Measurements from ENCODE around the gene HTR4. TPM values are rescaled to one million over a fixed set of nuclear protein-coding genes. Genes with fewer than 3 reads are reported as not detected.

Gene HTR4
- total and polyA plus RNA-seq, 2 donors (not counting 3 experiments of a cell fraction or from before 2014, with no cell fraction given) = not detected

DNA sequence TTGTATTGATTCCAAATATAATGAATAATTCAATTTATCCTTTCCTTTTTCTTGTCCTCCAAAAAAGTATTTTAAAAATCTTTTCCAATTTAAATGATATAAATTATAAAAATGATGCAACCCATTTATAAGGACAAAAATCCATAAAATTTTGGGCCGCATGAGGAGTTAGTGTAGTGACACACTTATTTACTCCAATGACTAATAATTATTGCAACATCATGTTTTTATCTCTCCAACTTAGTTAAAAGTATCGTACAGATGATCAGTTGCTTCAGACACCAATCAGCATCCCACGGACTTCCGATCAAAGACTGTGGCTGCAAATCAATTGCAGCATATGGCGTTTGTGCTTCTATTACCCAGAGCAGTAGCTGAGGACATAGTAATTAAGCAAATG is 58.6 kb downstream of the HTR4 start:
- Histone ChIP-seq H3K9me3 (replicated peaks; ENCODE audit: control insufficient read depth, insufficient read depth, low read length) (no peaks in the 10 kb centered on the region), H3K36me3 (ENCODE audit: control insufficient read depth in 2 of 2, extremely low read depth in 1 of 2, insufficient read depth in 2 of 2, low read length in 2 of 2) (no peaks in the 10 kb centered on the region), H3K27ac (ENCODE audit: insufficient read depth, low read depth, low read length) (no peak overlapping the region), H4K20me1 (replicated peaks; ENCODE audit: control insufficient read depth, extremely low read depth, insufficient read depth, low read length) (no peaks in the 10 kb centered on the region), H3K9ac (replicated peaks; ENCODE audit: extremely low read depth, insufficient read depth, low read length) (no peak overlapping the region), H3K27me3 (ENCODE audit: control insufficient read depth in 2 of 2, insufficient read depth in 2 of 2, low read length in 2 of 2) (no peaks in the 10 kb centered on the region), H3K4me1 (ENCODE audit: control insufficient read depth, extremely low read depth, insufficient read depth, low read length) (no peaks in the 10 kb centered on the region), H3K4me2 (ENCODE audit: insufficient read depth, low read length) (no peak overlapping the region), H3K4me3 (replicated peaks in 1 of 3; ENCODE audit: insufficient read depth in 1 of 3, low read depth in 1 of 3, low read length in 3 of 3) (no peak overlapping the region), H2AFZ (ENCODE audit: low read depth, low read length) (no peak overlapping the region), H3K9me1 (replicated peaks; ENCODE audit: control insufficient read depth, extremely low read depth, insufficient read depth, low read length) (no peaks in the 10 kb centered on the region), H3K79me2 (ENCODE audit: control insufficient read depth, insufficient read depth, low read length) (no peaks in the 10 kb centered on the region)
- TF ChIP-seq MYC (IDR thresholded peaks at IDR 0.05; ENCODE audit: low read depth, low read length) = no peak
- no peak for TF ChIP-seq FOS (IDR thresholded peaks at IDR 0.05; ENCODE audit: borderline replicate concordance, insufficient read depth, low read length)
- TF ChIP-seq, protein P1, sequence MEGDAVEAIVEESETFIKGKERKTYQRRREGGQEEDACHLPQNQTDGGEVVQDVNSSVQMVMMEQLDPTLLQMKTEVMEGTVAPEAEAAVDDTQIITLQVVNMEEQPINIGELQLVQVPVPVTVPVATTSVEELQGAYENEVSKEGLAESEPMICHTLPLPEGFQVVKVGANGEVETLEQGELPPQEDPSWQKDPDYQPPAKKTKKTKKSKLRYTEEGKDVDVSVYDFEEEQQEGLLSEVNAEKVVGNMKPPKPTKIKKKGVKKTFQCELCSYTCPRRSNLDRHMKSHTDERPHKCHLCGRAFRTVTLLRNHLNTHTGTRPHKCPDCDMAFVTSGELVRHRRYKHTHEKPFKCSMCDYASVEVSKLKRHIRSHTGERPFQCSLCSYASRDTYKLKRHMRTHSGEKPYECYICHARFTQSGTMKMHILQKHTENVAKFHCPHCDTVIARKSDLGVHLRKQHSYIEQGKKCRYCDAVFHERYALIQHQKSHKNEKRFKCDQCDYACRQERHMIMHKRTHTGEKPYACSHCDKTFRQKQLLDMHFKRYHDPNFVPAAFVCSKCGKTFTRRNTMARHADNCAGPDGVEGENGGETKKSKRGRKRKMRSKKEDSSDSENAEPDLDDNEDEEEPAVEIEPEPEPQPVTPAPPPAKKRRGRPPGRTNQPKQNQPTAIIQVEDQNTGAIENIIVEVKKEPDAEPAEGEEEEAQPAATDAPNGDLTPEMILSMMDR (IDR thresholded peaks at IDR 0.05; ENCODE audit: extremely low read depth in 1 of 2, insufficient read depth in 1 of 2, low read depth in 1 of 2, low read length in 2 of 2) = no peak
- TF ChIP-seq POLR2A (IDR thresholded peaks at IDR 0.05; ENCODE audit: low read depth, low read length) = no peak
- TF ChIP-seq GATA2 (IDR thresholded peaks at IDR 0.05; ENCODE audit: insufficient read depth, insufficient read length, low read depth, low read length) = no peak
- TF ChIP-seq, protein P2, sequence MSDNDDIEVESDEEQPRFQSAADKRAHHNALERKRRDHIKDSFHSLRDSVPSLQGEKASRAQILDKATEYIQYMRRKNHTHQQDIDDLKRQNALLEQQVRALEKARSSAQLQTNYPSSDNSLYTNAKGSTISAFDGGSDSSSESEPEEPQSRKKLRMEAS (IDR thresholded peaks at IDR 0.05; ENCODE audit: insufficient read depth, insufficient read length) = no peak
- no peak for TF ChIP-seq EZH2 (IDR thresholded peaks at IDR 0.05; ENCODE audit: borderline replicate concordance, low read depth, low read length, severe bottlenecking)
- no peak for TF ChIP-seq JUN (IDR thresholded peaks at IDR 0.05; ENCODE audit: borderline replicate concordance, insufficient read depth, insufficient read length, low read depth)
- TF ChIP-seq POLR2AphosphoS5 (IDR thresholded peaks at IDR 0.05; ENCODE audit: insufficient read depth, low read depth, low read length) = no peak
- DNase-seq (ENCODE audit: low read depth, low spot score) (no peak), FAIRE-seq (no peak)
- intact Hi-C loops (cut with micrococcal nuclease) = no loop called here
- dilution Hi-C loops (cut with MboI; ENCODE audit: extremely low pct_ligation_motif_present, low sequenced_read_pairs) = no loop called here
- no TSS peak for BruUV-seq (replicated peaks)
- ChIA-PET CTCF (interaction anchor here (1.3 kb wide), 1 partner anchor 35 kb away, joined by 3 read pairs; no protein-coding TSS in a partner anchor), POLR2A (no interaction called here)
